GM21447 (cell line): ENCODE data around the gene DBT.
"Not testable (repeated sequence)": the region's sequence is repeated elsewhere in the genome, so short reads cannot be mapped to it uniquely, and the experiment has no call there.

ENCODE experiments used
- ATAC-seq: cut with Tn5 transposase; IDR thresholded peaks from one replicate; pipeline ENCODE4 v1.9.1; 2021; ENCODE audit not compliant: unreplicated experiment

DBT gene

GRCh38 chr1:100200060-100200459, 49.6 kb downstream of the DBT start:
- not testable (repeated sequence) for ATAC-seq

GRCh38 chr1:100198596-100198995, 51.0 kb downstream of the DBT start:
- ATAC-seq, result no peak

- ATAC-seq, result no peak
Observed at GRCh38 chr1:100188617-100189016, 61.0 kb downstream of the DBT start.

GRCh38 chr1:100187912-100188311, 61.7 kb downstream of the DBT start:
- no peak for ATAC-seq

- ATAC-seq, result peak; percentile 88
Observed at GRCh38 chr1:100184536-100184935, 65.1 kb downstream of the DBT start.

- no peak for ATAC-seq
Observed at GRCh38 chr1:100183370-100183769, 66.3 kb downstream of the DBT start.

- no peak for ATAC-seq
Observed at GRCh38 chr1:100178091-100178490, 71.5 kb downstream of the DBT start, which contains the start of gene LRRC39. LRRC39 (minus strand) TSS chr1:100178256; CDS start chr1:100168516, 9,740 bp downstream.

- ATAC-seq, result no peak
Observed at GRCh38 chr1:100177295-100178041, 72.2 kb downstream of the DBT start.

GRCh38 chr1:100168051-100168450, 81.6 kb downstream of the DBT start:
- no peak for ATAC-seq

GRCh38 chr1:100164702-100165101, 84.9 kb downstream of the DBT start:
- no peak for ATAC-seq

GRCh38 chr1:100164216-100164615, 85.4 kb downstream of the DBT start:
- no peak for ATAC-seq

- no peak for ATAC-seq
Observed at GRCh38 chr1:100162881-100163280, 86.8 kb downstream of the DBT start.

GRCh38 chr1:100152271-100152670, 97.4 kb downstream of the DBT start:
- peak; percentile 90 for ATAC-seq

- no peak for ATAC-seq
Observed at GRCh38 chr1:100151679-100152078, 98.0 kb downstream of the DBT start.

- no peak for ATAC-seq
Observed at GRCh38 chr1:100147875-100148274, 101.8 kb downstream of the DBT start.

GRCh38 chr1:100146958-100147357, 102.7 kb downstream of the DBT start:
- no peak for ATAC-seq

- no peak for ATAC-seq
Observed at GRCh38 chr1:100145116-100145515, 104.5 kb downstream of the DBT start.

GRCh38 chr1:100142343-100142742, 107.3 kb downstream of the DBT start:
- ATAC-seq, result no peak

GRCh38 chr1:100141192-100141591, 108.4 kb downstream of the DBT start:
- no peak for ATAC-seq

- ATAC-seq, result no peak
Observed at GRCh38 chr1:100137602-100138001, 112.0 kb downstream of the DBT start.
